Measurements from ENCODE around the gene WNT7B.

The WNT7B gene

DNA sequence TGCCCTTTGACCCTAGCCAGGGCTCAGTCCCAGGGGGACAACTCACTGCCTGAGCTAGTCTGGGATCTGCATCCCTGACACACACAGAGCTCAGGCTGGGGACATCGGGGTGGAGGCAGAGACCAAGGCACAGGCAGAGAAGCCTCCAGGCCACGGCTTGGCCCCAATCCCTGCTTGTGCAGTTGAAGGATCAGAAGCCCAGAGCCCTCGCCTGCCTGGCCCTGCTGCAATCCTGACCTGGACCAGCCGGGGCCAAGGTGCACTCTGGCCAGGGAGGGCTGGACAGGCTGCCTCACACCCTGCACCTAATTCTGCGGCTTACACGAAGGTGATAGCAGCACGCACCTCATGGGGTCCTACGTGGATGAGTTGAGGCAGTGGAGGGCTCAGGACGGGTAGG, 34.6 kb downstream of the WNT7B start (continued):
- TF ChIP-seq, protein P1, sequence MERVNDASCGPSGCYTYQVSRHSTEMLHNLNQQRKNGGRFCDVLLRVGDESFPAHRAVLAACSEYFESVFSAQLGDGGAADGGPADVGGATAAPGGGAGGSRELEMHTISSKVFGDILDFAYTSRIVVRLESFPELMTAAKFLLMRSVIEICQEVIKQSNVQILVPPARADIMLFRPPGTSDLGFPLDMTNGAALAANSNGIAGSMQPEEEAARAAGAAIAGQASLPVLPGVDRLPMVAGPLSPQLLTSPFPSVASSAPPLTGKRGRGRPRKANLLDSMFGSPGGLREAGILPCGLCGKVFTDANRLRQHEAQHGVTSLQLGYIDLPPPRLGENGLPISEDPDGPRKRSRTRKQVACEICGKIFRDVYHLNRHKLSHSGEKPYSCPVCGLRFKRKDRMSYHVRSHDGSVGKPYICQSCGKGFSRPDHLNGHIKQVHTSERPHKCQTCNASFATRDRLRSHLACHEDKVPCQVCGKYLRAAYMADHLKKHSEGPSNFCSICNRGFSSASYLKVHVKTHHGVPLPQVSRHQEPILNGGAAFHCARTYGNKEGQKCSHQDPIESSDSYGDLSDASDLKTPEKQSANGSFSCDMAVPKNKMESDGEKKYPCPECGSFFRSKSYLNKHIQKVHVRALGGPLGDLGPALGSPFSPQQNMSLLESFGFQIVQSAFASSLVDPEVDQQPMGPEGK (CRISPR knock-in tag; IDR thresholded peaks at IDR 0.05; ENCODE audit: borderline replicate concordance), result no peak
- TF ChIP-seq, protein P2, sequence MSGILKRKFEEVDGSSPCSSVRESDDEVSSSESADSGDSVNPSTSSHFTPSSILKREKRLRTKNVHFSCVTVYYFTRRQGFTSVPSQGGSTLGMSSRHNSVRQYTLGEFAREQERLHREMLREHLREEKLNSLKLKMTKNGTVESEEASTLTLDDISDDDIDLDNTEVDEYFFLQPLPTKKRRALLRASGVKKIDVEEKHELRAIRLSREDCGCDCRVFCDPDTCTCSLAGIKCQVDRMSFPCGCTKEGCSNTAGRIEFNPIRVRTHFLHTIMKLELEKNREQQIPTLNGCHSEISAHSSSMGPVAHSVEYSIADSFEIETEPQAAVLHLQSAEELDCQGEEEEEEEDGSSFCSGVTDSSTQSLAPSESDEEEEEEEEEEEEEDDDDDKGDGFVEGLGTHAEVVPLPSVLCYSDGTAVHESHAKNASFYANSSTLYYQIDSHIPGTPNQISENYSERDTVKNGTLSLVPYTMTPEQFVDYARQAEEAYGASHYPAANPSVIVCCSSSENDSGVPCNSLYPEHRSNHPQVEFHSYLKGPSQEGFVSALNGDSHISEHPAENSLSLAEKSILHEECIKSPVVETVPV (CRISPR knock-in tag; IDR thresholded peaks at IDR 0.05), result no peak

DNA sequence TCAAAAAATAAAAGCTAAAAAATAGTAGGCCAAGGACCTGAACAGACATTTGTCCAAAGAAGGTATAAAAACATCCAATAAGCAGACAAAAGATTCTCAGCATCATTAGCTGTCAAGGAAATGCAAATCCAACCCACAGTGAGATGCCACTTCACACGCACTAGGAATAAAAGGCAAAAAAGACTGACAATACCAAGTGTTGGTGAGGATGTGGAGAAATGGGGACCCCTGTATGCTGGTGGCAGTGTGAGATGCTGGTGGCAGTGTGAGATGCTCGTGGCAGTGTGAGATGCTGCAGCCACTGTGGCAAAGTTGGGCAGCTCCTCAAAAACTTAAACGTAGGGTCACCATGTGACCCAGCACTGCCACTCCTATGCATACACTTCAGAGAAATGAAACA, 38.0 kb downstream of the WNT7B start:
- no peak for TF ChIP-seq OSR1 (CRISPR knock-in tag; IDR thresholded peaks at IDR 0.05)
- no peak for TF ChIP-seq ARNTL (CRISPR knock-in tag; IDR thresholded peaks at IDR 0.05; ENCODE audit: borderline replicate concordance, low read depth)
- TF ChIP-seq PPARA (CRISPR knock-in tag; IDR thresholded peaks at IDR 0.05; ENCODE audit: borderline replicate concordance), result no peak
- no peak for TF ChIP-seq ZNF70 (CRISPR knock-in tag; IDR thresholded peaks at IDR 0.05)
- TF ChIP-seq TOX (CRISPR knock-in tag; IDR thresholded peaks at IDR 0.05; ENCODE audit: borderline replicate concordance), result no peak
- TF ChIP-seq, protein P2 (CRISPR knock-in tag; IDR thresholded peaks at IDR 0.05), result no peak
- TF ChIP-seq GLIS3 (CRISPR knock-in tag; IDR thresholded peaks at IDR 0.05), result no peak
- no peak for TF ChIP-seq CSDC2 (CRISPR knock-in tag; IDR thresholded peaks at IDR 0.05)
- no peak for TF ChIP-seq ZNF8 (CRISPR knock-in tag; IDR thresholded peaks at IDR 0.05)
- TF ChIP-seq, protein P3, sequence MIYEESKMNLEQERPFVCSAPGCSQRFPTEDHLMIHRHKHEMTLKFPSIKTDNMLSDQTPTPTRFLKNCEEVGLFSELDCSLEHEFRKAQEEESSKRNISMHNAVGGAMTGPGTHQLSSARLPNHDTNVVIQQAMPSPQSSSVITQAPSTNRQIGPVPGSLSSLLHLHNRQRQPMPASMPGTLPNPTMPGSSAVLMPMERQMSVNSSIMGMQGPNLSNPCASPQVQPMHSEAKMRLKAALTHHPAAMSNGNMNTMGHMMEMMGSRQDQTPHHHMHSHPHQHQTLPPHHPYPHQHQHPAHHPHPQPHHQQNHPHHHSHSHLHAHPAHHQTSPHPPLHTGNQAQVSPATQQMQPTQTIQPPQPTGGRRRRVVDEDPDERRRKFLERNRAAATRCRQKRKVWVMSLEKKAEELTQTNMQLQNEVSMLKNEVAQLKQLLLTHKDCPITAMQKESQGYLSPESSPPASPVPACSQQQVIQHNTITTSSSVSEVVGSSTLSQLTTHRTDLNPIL (CRISPR knock-in tag; IDR thresholded peaks at IDR 0.05; ENCODE audit: low read depth), result no peak
- TF ChIP-seq ZNF565 (CRISPR knock-in tag; conservative IDR thresholded peaks at IDR 0.05; ENCODE audit: low read depth), result no peak
- TF ChIP-seq BACH2 (CRISPR knock-in tag; IDR thresholded peaks at IDR 0.05; ENCODE audit: borderline replicate concordance), result no peak
- no peak for TF ChIP-seq ZC3H10 (CRISPR knock-in tag; IDR thresholded peaks at IDR 0.05)
- TF ChIP-seq ZFP30 (CRISPR knock-in tag; IDR thresholded peaks at IDR 0.05), result no peak
- TF ChIP-seq, protein P1 (CRISPR knock-in tag; IDR thresholded peaks at IDR 0.05; ENCODE audit: borderline replicate concordance), result no peak
- no peak for ATAC-seq

DNA sequence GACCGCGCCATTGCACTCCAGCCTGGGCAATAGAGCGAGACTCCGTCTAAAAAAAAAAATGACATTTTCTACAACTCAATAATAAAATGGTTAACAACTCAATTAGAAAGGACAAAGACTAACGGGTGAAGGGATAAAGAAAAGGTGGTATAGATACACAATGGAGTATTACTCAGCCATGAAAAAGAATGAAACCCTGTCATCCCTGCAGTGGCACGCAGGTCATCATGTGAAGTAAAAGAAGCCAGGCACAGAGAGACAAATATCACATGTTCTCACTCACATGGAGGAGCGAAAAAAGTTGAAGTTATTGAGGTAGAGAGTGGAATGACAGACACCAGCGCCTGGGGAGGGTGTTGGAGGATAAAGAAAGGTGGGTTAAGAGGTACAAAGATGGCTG, 39.0 kb downstream of the WNT7B start:
- no peak for ATAC-seq
- TF ChIP-seq ZFP3 (CRISPR knock-in tag; IDR thresholded peaks at IDR 0.05), result no peak
- TF ChIP-seq, protein P4, sequence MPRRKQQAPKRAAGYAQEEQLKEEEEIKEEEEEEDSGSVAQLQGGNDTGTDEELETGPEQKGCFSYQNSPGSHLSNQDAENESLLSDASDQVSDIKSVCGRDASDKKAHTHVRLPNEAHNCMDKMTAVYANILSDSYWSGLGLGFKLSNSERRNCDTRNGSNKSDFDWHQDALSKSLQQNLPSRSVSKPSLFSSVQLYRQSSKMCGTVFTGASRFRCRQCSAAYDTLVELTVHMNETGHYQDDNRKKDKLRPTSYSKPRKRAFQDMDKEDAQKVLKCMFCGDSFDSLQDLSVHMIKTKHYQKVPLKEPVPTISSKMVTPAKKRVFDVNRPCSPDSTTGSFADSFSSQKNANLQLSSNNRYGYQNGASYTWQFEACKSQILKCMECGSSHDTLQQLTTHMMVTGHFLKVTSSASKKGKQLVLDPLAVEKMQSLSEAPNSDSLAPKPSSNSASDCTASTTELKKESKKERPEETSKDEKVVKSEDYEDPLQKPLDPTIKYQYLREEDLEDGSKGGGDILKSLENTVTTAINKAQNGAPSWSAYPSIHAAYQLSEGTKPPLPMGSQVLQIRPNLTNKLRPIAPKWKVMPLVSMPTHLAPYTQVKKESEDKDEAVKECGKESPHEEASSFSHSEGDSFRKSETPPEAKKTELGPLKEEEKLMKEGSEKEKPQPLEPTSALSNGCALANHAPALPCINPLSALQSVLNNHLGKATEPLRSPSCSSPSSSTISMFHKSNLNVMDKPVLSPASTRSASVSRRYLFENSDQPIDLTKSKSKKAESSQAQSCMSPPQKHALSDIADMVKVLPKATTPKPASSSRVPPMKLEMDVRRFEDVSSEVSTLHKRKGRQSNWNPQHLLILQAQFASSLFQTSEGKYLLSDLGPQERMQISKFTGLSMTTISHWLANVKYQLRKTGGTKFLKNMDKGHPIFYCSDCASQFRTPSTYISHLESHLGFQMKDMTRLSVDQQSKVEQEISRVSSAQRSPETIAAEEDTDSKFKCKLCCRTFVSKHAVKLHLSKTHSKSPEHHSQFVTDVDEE (CRISPR knock-in tag; IDR thresholded peaks at IDR 0.05), result no peak
- TF ChIP-seq TCF4 (CRISPR knock-in tag; IDR thresholded peaks at IDR 0.05; ENCODE audit: borderline replicate concordance), result no peak
- TF ChIP-seq ZNF565 (CRISPR knock-in tag; conservative IDR thresholded peaks at IDR 0.05; ENCODE audit: low read depth), result no peak
- no peak for TF ChIP-seq ARNTL (CRISPR knock-in tag; IDR thresholded peaks at IDR 0.05; ENCODE audit: borderline replicate concordance, low read depth)
